CD4-positive, alpha-beta T cell (primary cell): Measurements from ENCODE around the gene HAP1. TPM values are rescaled to one million over a fixed set of nuclear protein-coding genes. Genes with fewer than 3 reads are reported as not detected.
"Not testable (repeated sequence)": the region's sequence is repeated elsewhere in the genome, so short reads cannot be mapped to it uniquely, and the experiment has no call there.

ENCODE experiments used
- ATAC-seq: fragments of 200-7000 bp; cut with Tn5 transposase; one replicate; pipeline ENCODE4 v1.10.0; 2022; ENCODE audit warnings: mild to moderate bottlenecking; ENCODE audit not compliant: poor library complexity
- CTCF ChIA-PET: fragments of 350-600 bp; sonication (Branson Sonifier 250); formaldehyde crosslinking; loops from one replicate; lab custom pipeline; 2021; ENCODE audit warnings: antibody characterized with exemption, inconsistent platforms; lab: Charles Lee
- POLR2A ChIA-PET: fragments of 350-600 bp; sonication (Branson Sonifier 250); formaldehyde crosslinking; loops from one replicate; lab custom pipeline; 2021; ENCODE audit warnings: antibody characterized with exemption, inconsistent platforms; lab: Charles Lee
- DNase-seq, 14 experiments: peaks; one replicate each; pipeline ENCODE4 v3.0.0-alpha.2; 2013 to 2020; ENCODE audit warnings: mixed read lengths in 2 of 14
- H3K27ac ChIP-seq, 2 donors: one replicate each; pipeline versions ENCODE4 v1.5.1 to v1.7.0; 2013; ENCODE audit warnings: low read length in 2 of 2, low read depth in 1 of 2, mild to moderate bottlenecking in 1 of 2
- H3K27me3 ChIP-seq, 2 experiments: 1 replicate in 1 of 2; 2 replicates in 1 of 2; pipeline versions ENCODE4 v1.6.1 to v1.7.0; 2013; ENCODE audit warnings: low read length in 2 of 2, control low read depth in 1 of 2, mild to moderate bottlenecking in 1 of 2, moderate library complexity in 1 of 2; ENCODE audit not compliant: insufficient read depth in 2 of 2, control insufficient read depth in 1 of 2
- H3K36me3 ChIP-seq: one replicate; pipeline ENCODE4 v1.6.1; 2013; ENCODE audit warnings: low read length, control low read depth; ENCODE audit not compliant: insufficient read depth
- H3K4me1 ChIP-seq: one replicate; pipeline ENCODE4 v1.6.1; 2013; ENCODE audit warnings: low read length, control low read depth; ENCODE audit not compliant: insufficient read depth
- H3K4me3 ChIP-seq: one replicate; pipeline ENCODE4 v1.5.1; 2013; ENCODE audit warnings: mild to moderate bottlenecking, low read length, moderate library complexity
- H3K9me3 ChIP-seq, 2 experiments: 1 replicate in 1 of 2; 2 replicates in 1 of 2; pipeline versions ENCODE4 v1.6.1 to v1.7.0; 2013; ENCODE audit warnings: low read length in 2 of 2, mild to moderate bottlenecking in 2 of 2, control low read depth in 1 of 2, moderate library complexity in 1 of 2; ENCODE audit not compliant: control insufficient read depth in 1 of 2, insufficient read depth in 1 of 2
- H3K27ac Mint-ChIP-seq: one replicate; pipeline ENCODE4 v1.8.0; 2020; ENCODE audit warnings: mixed read lengths
- H3K27me3 Mint-ChIP-seq: one replicate; pipeline ENCODE4 v1.8.0; 2021; ENCODE audit warnings: mixed read lengths
- H3K36me3 Mint-ChIP-seq: one replicate; pipeline ENCODE4 v1.8.0; 2021; ENCODE audit warnings: low read depth, mixed read lengths
- H3K4me1 Mint-ChIP-seq: one replicate; pipeline ENCODE4 v1.8.0; 2021; ENCODE audit warnings: low read depth, mixed read lengths
- H3K4me3 Mint-ChIP-seq: one replicate; pipeline ENCODE4 v1.8.0; 2020; ENCODE audit warnings: mild to moderate bottlenecking, mixed read lengths
- H3K9me3 Mint-ChIP-seq: one replicate; pipeline ENCODE4 v1.8.0; 2020; ENCODE audit warnings: mixed read lengths
- CTCF ChIP-seq: fragments of 200-600 bp; IDR thresholded peaks from one replicate; pipeline ENCODE4 v1.8.0; 2022; ENCODE audit warnings: antibody characterized with exemption, mild to moderate bottlenecking
- intact Hi-C, 2 experiments: fragments of 100-400 bp; cut with DNase I in 1 of 2; cut with micrococcal nuclease in 1 of 2; formaldehyde crosslinking; loops; one replicate each; pipeline versions ENCODE4 v1.15.1 to v1.9.0; 2023 to 2025; cut with DNase I, micrococcal nuclease
- total RNA-seq, 174 experiments: library from RNA in 2 of 174; stranded (reverse) in 2 of 174; gene quantifications; one replicate each; pipeline ENCODE4 v1.2.3 and lab custom pipeline; 2021 to 2026

The HAP1 gene
- total RNA-seq, 2 experiments from 2014 or later: 0.11 TPM; not detected in 1

- Mint-ChIP-seq H3K36me3 (no peaks in the 10 kb centered on the region), H3K27me3 (peaks cover 8% of the 10 kb centered on the region), H3K9me3 (no peaks in the 10 kb centered on the region), H3K4me3 (no peak overlapping the region), H3K27ac (no peak overlapping the region), H3K4me1 (no peaks in the 10 kb centered on the region)
- Histone ChIP-seq H3K27me3 (peaks cover 0 to 2% of the 10 kb centered on the region in 2 experiments), H3K9me3 (no peaks in the 10 kb centered on the region), H3K27ac (no peak overlapping the region), H3K4me1 (no peaks in the 10 kb centered on the region), H3K36me3 (no peaks in the 10 kb centered on the region), H3K4me3 (no peak overlapping the region)
- POLR2A ChIA-PET: no interaction called here
- intact Hi-C loops: no loop called here
- no peak for TF ChIP-seq CTCF
- CTCF ChIA-PET: no interaction called here
- ATAC-seq: no peak
- DNase-seq: no peak
Observed at GRCh38 chr17:41777157-41777573, 42.7 kb upstream of the HAP1 start.

GRCh38 chr17:41776262-41776900, 41.9 kb upstream of the HAP1 start:
- H3K36me3 Mint-ChIP-seq, H3K9me3 ChIP-seq, H3K27ac Mint-ChIP-seq, intact Hi-C loops, DNase-seq, H3K4me1 Mint-ChIP-seq, H3K27me3 Mint-ChIP-seq, CTCF ChIA-PET, H3K36me3 ChIP-seq, POLR2A ChIA-PET, H3K4me3 ChIP-seq, H3K9me3 Mint-ChIP-seq, H3K4me1 ChIP-seq, H3K4me3 Mint-ChIP-seq, H3K27me3 ChIP-seq, ATAC-seq, H3K27ac ChIP-seq: not testable (repeated sequence)

- Mint-ChIP-seq H3K36me3 (no peaks in the 10 kb centered on the region), H3K4me3 (no peak overlapping the region), H3K9me3 (no peaks in the 10 kb centered on the region), H3K27me3 (no peaks in the 10 kb centered on the region), H3K27ac (no peak overlapping the region), H3K4me1 (no peaks in the 10 kb centered on the region)
- no peak overlapping the region for H3K4me3 ChIP-seq
- no peaks in the 10 kb centered on the region for H3K36me3 ChIP-seq
- no peaks in the 10 kb centered on the region for H3K27me3 ChIP-seq
- no peak for TF ChIP-seq CTCF
- no peaks in the 10 kb centered on the region for H3K9me3 ChIP-seq
- H3K27ac ChIP-seq: no peak overlapping the region
- no peak for DNase-seq
- CTCF ChIA-PET: no interaction called here
- POLR2A ChIA-PET: no interaction called here
- H3K4me1 ChIP-seq: no peaks in the 10 kb centered on the region
- intact Hi-C loops: no loop called here
- no peak for ATAC-seq
Observed at GRCh38 chr17:41775394-41776226, 41.2 kb upstream of the HAP1 start.
